RWPE2 (cell line): ENCODE measurements around the gene MAPRE3.
"Not testable (repeated sequence)": the region's sequence is repeated elsewhere in the genome, so short reads cannot be mapped to it uniquely, and the experiment has no call there.

ENCODE experiments used
- ATAC-seq: fragments of 200-7000 bp; cut with Tn5 transposase; 3 replicates; pipeline ENCODE4 v1.9.1; 2021; ENCODE audit warnings: low read depth
- DNase-seq: peaks from one replicate; pipeline ENCODE4 v3.0.0-alpha.2; 2020; ENCODE audit warnings: low spot score
- H3K27ac ChIP-seq: fragments of 450-650 bp; 2 replicates; pipeline ENCODE4 v1.5.1; 2017; ENCODE audit warnings: mild to moderate bottlenecking; ENCODE audit not compliant: poor library complexity, severe bottlenecking
- H3K27me3 ChIP-seq: fragments of 250-450 bp; sonication (Bioruptor Pico); 2 replicates; pipeline ENCODE4 v1.5.1; 2021; ENCODE audit warnings: mild to moderate bottlenecking, moderate library complexity; ENCODE audit not compliant: insufficient read depth, poor library complexity, severe bottlenecking
- H3K36me3 ChIP-seq: fragments of 250-450 bp; sonication (Bioruptor Pico); 2 replicates; pipeline ENCODE4 v1.5.1; 2020; ENCODE audit warnings: low read depth, mild to moderate bottlenecking, moderate library complexity
- H3K4me1 ChIP-seq: fragments of 250-450 bp; sonication (Bioruptor Pico); 2 replicates; pipeline ENCODE4 v1.5.1; 2021; ENCODE audit warnings: mild to moderate bottlenecking, moderate library complexity; ENCODE audit not compliant: insufficient read depth, poor library complexity, severe bottlenecking
- H3K4me3 ChIP-seq: fragments of 250-450 bp; sonication (Bioruptor Pico); 2 replicates; pipeline ENCODE4 v1.5.1; 2021; ENCODE audit warnings: mild to moderate bottlenecking, moderate library complexity; ENCODE audit not compliant: severe bottlenecking
- H3K9me3 ChIP-seq: fragments of 250-450 bp; sonication (Bioruptor Pico); 2 replicates; pipeline ENCODE4 v1.5.1; 2021; ENCODE audit warnings: mild to moderate bottlenecking, moderate library complexity; ENCODE audit not compliant: severe bottlenecking
- CTCF ChIP-seq: fragments of 450-650 bp; IDR thresholded peaks from one replicate; pipeline ENCODE4 v1.5.1; 2017; ENCODE audit warnings: mild to moderate bottlenecking, moderate library complexity; ENCODE audit not compliant: poor library complexity, severe bottlenecking

The MAPRE3 gene

GRCh38 chr2:26970244-26970927 is at the start of gene MAPRE3:
Gene MAPRE3 (plus strand): TSS chr2:26970637. CDS start chr2:27022219, 51,582 bp downstream.
- DNase-seq (peak; percentile 70), ATAC-seq (peak; percentile 81)
- no peaks in the 10 kb centered on the region for H3K9me3 ChIP-seq
- no peak within 1 kb of the TSS for H3K27ac ChIP-seq
- no peaks in the 10 kb centered on the region for H3K36me3 ChIP-seq
- TF ChIP-seq CTCF: no peak
- H3K27me3 ChIP-seq: no peaks in the 10 kb centered on the region
- H3K4me3 ChIP-seq: peak within 1 kb of the TSS; percentile 50
- H3K4me1 ChIP-seq: peaks cover 6% of the 10 kb centered on the region

GRCh38 chr2:26921323-26921722 is 49.1 kb upstream of the MAPRE3 start:
- no peaks in the 10 kb centered on the region for H3K36me3 ChIP-seq
- H3K4me3 ChIP-seq: no peak overlapping the region
- no peak for TF ChIP-seq CTCF
- peaks cover 9% of the 10 kb centered on the region for H3K27me3 ChIP-seq
- no peaks in the 10 kb centered on the region for H3K4me1 ChIP-seq
- DNase-seq: no peak
- no peak for ATAC-seq
- H3K27ac ChIP-seq: no peak overlapping the region
- no peaks in the 10 kb centered on the region for H3K9me3 ChIP-seq

GRCh38 chr2:26922405-26923188 is 47.8 kb upstream of the MAPRE3 start:
- H3K4me3 ChIP-seq: no peak overlapping the region
- no peak for DNase-seq
- no peaks in the 10 kb centered on the region for H3K9me3 ChIP-seq
- no peaks in the 10 kb centered on the region for H3K36me3 ChIP-seq
- peaks cover 9% of the 10 kb centered on the region for H3K27me3 ChIP-seq
- H3K4me1 ChIP-seq: no peaks in the 10 kb centered on the region
- H3K27ac ChIP-seq: no peak overlapping the region
- peak; percentile 35 for TF ChIP-seq CTCF
- peak; percentile 75 for ATAC-seq

- H3K27ac ChIP-seq, H3K4me3 ChIP-seq, H3K4me1 ChIP-seq, DNase-seq, H3K9me3 ChIP-seq, ATAC-seq, H3K36me3 ChIP-seq, H3K27me3 ChIP-seq: not testable (repeated sequence)
These were observed 47.3 kb upstream of the MAPRE3 start for GRCh38 chr2:26923189-26923466.

- DNase-seq: no peak
- no peak for TF ChIP-seq CTCF
- Histone ChIP-seq H3K27ac (no peak overlapping the region), H3K4me3 (no peak overlapping the region), H3K36me3 (no peaks in the 10 kb centered on the region), H3K4me1 (no peaks in the 10 kb centered on the region), H3K9me3 (no peaks in the 10 kb centered on the region), H3K27me3 (peaks cover 9% of the 10 kb centered on the region)
- ATAC-seq: no peak
These were observed 45.7 kb upstream of the MAPRE3 start for GRCh38 chr2:26924731-26925099.
